Measurements from ENCODE around the gene ZSCAN10.

DNA sequence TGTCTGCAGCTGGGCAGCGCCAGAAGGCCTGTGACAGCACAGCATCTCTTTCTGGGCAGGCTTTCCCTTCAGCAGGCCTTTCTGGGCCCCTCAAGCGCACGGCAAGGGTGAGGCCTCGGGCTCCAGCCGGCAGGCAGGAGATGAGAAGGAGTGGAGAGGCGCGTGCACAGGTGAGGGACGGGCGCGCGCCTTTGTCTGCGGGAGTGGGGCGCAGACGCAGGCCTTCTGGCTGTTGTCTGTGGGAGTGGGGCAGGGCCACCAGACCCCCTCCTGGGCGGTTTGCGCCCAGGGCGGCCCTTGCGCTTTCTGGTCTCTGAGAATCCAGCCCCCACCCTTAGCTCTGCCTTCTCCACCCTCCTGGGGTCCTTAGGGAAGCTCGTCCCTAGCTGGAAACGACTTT, 19.8 kb upstream of the ZSCAN10 start:
- TF ChIP-seq MAZ (CRISPR knock-in tag; conservative IDR thresholded peaks at IDR 0.05 in 1 of 2, IDR thresholded peaks at IDR 0.05 in 1 of 2) (no peak), POLR2A (conservative IDR thresholded peaks at IDR 0.05) (no peak), MAFG (tag; conservative IDR thresholded peaks at IDR 0.05) (no peak), FOXM1 (IDR thresholded peaks at IDR 0.05; ENCODE audit: low read depth) (no peak), FOXM1 (CRISPR knock-in tag; IDR thresholded peaks at IDR 0.05; ENCODE audit: low read depth) (no peak)
- TF ChIP-seq, protein P1, sequence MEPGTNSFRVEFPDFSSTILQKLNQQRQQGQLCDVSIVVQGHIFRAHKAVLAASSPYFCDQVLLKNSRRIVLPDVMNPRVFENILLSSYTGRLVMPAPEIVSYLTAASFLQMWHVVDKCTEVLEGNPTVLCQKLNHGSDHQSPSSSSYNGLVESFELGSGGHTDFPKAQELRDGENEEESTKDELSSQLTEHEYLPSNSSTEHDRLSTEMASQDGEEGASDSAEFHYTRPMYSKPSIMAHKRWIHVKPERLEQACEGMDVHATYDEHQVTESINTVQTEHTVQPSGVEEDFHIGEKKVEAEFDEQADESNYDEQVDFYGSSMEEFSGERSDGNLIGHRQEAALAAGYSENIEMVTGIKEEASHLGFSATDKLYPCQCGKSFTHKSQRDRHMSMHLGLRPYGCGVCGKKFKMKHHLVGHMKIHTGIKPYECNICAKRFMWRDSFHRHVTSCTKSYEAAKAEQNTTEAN (CRISPR knock-in tag; IDR thresholded peaks at IDR 0.05), result no peak
- TF ChIP-seq, protein P2, sequence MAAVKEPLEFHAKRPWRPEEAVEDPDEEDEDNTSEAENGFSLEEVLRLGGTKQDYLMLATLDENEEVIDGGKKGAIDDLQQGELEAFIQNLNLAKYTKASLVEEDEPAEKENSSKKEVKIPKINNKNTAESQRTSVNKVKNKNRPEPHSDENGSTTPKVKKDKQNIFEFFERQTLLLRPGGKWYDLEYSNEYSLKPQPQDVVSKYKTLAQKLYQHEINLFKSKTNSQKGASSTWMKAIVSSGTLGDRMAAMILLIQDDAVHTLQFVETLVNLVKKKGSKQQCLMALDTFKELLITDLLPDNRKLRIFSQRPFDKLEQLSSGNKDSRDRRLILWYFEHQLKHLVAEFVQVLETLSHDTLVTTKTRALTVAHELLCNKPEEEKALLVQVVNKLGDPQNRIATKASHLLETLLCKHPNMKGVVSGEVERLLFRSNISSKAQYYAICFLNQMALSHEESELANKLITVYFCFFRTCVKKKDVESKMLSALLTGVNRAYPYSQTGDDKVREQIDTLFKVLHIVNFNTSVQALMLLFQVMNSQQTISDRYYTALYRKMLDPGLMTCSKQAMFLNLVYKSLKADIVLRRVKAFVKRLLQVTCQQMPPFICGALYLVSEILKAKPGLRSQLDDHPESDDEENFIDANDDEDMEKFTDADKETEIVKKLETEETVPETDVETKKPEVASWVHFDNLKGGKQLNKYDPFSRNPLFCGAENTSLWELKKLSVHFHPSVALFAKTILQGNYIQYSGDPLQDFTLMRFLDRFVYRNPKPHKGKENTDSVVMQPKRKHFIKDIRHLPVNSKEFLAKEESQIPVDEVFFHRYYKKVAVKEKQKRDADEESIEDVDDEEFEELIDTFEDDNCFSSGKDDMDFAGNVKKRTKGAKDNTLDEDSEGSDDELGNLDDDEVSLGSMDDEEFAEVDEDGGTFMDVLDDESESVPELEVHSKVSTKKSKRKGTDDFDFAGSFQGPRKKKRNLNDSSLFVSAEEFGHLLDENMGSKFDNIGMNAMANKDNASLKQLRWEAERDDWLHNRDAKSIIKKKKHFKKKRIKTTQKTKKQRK (IDR thresholded peaks at IDR 0.05; ENCODE audit: borderline replicate concordance, low read depth, low read length), result no peak
